Sigmoid colon (tissue), 4 donors: ENCODE measurements around the gene GPC1.

Source experiments
- EP300 ChIP-seq, 4 donors: sonication (generic); formaldehyde crosslinking; IDR thresholded peaks; one replicate each; pipeline ENCODE4 v1.6.1; 2017; ENCODE audit warnings: antibody characterized with exemption in 4 of 4
- TF ChIP-seq, protein P1 (sequence below), 4 experiments: fragments of 450-650 bp in 3 of 4; fragments of 200-600 bp in 1 of 4; IDR thresholded peaks; one replicate each; pipeline ENCODE4 v1.5.1; 2016 to 2019; ENCODE audit warnings: antibody characterized with exemption in 4 of 4, mild to moderate bottlenecking in 3 of 4, moderate library complexity in 2 of 4

GRCh38 chr2:240444464-240444863 is 9.0 kb downstream of the GPC1 start:
- TF ChIP-seq, protein P1, sequence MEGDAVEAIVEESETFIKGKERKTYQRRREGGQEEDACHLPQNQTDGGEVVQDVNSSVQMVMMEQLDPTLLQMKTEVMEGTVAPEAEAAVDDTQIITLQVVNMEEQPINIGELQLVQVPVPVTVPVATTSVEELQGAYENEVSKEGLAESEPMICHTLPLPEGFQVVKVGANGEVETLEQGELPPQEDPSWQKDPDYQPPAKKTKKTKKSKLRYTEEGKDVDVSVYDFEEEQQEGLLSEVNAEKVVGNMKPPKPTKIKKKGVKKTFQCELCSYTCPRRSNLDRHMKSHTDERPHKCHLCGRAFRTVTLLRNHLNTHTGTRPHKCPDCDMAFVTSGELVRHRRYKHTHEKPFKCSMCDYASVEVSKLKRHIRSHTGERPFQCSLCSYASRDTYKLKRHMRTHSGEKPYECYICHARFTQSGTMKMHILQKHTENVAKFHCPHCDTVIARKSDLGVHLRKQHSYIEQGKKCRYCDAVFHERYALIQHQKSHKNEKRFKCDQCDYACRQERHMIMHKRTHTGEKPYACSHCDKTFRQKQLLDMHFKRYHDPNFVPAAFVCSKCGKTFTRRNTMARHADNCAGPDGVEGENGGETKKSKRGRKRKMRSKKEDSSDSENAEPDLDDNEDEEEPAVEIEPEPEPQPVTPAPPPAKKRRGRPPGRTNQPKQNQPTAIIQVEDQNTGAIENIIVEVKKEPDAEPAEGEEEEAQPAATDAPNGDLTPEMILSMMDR (IDR thresholded peaks at IDR 0.05), result no peak
- TF ChIP-seq EP300 (IDR thresholded peaks at IDR 0.05), result no peak
